ENCODE data around the gene TEX19. TPM values are rescaled to one million over a fixed set of nuclear protein-coding genes. Genes with fewer than 3 reads are reported as not detected.

The TEX19 gene
- total and polyA plus RNA-seq, 2 of the 8 experiments (the other 6 are each of a cell fraction or from before 2014, with no cell fraction given): 0.54 to 0.80 TPM

DNA sequence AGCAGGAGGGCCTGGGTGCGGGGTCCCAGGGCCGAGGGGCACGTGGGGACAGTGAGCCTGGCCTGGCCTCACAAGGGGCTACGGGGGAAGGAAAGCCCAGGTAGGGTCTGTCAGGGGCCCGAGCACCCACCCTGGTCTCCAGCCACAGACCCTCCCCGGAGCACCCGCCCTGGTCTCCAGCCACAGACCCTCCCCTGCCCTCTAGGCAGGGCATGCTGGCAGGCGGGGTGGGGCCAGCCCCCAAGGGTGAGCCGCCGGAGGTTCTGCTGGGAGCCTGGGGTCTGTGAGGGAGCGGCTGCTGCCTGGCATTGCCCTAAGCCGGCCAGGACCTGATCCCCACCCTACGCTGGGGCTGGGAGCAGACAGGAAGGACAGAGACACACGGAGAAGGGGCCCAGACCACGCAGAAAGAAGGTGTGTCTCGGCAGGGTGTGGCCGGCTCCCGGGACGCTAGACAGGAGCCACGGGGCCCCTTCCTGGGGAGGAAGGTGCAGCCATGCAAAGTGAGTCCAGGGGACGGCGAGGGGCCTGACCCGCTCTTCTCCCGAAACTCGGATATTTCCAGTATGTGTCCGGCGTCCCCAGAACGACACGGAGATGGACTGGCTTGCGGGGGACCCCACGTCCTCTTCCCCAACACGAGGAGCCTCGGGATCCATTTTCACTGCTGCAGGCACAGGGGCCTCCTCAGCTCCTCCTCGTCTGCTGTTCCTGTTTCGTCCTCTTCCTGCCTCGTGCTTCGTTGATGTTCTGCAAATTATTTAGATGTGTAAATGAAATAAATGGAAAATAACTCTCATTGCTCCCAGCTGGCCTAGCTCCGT, 28.0 kb downstream of the TEX19 start (continued):
- TF ChIP-seq GTF2F1 (IDR thresholded peaks at IDR 0.05; ENCODE audit: borderline replicate concordance, low read depth, low read length): no peak
- no peak for TF ChIP-seq RFX5 (IDR thresholded peaks at IDR 0.05; ENCODE audit: borderline replicate concordance, low read depth, low read length)
- TF ChIP-seq CHD1 (IDR thresholded peaks at IDR 0.05; ENCODE audit: low read depth, low read length): no peak
- TF ChIP-seq RNF2 (IDR thresholded peaks at IDR 0.05; ENCODE audit: borderline replicate concordance, low read depth, low read length, missing control alignments, poor library complexity, severe bottlenecking): no peak
